SW480 (cell line): Measurements from ENCODE around the gene VWA1.
"Not testable (repeated sequence)": the region's sequence is repeated elsewhere in the genome, so short reads cannot be mapped to it uniquely, and the experiment has no call there.

ENCODE experiments used
- DNase-seq: peaks from one replicate; pipeline ENCODE4 v3.0.0-alpha.2; 2016; ENCODE audit warnings: low spot score

Gene VWA1

DNA sequence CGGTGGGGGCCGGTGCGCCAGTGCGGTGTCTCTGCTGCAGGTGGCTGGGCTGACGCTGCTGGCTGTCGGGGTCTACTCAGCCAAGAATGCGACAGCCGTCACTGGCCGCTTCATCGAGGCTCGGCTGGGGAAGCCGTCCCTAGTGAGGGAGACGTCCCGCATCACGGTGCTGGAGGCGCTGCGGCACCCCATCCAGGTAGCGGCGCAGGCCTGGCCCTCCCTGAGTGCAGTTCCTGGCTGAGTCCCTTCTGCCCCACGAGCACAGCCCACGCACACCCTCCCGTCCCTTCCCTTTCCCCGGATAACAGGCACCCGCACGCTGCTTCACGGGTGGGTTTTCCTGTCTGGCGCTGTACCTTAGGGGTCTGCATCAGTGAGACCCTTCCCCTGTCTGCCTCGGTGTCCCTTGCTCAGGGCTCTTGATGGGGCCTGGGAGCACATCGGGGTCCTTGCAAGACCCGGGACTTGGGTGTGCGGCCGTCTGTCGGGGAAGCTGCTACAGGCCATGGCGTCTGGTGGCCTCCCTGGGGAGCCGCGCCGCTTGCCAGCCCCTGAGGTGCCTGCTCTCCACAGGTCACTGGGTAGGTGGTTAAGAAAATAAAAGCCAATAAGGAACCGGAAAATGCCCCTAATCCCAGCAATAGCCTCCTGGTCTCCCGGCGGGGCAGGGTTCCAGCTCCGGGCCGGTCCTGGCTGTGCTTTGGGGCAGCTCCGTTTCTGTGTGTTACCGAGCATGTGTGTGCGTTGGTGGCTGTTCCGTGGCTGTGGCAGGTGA, 49.7 kb downstream of the VWA1 start:
- not testable (repeated sequence) for DNase-seq

DNA sequence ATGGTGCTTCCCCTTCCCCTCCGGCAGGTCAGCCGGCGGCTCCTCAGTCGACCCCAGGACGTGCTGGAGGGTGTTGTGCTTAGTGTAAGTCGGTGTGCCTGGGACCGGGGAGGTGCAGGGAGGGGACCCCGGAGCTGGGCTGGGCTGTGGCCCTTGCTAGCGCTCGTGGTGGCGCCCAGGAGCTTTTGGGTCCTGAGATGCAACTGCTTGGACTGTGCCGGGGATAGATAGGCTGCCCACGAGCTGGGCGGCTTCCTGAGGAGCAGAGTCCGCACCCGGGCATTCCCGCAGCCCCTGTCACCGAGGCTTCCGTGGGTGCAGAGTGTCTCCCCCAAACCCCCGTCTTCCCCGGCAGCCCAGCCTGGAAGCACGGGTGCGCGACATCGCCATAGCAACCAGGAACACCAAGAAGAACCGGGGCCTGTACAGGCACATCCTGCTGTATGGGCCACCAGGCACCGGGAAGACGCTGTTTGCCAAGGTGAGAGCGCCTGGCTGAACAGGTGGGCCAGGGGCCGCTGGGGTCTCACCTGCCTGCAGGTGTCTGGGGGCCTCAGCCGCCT, 50.3 kb downstream of the VWA1 start:
- DNase-seq: not testable (repeated sequence)

DNA sequence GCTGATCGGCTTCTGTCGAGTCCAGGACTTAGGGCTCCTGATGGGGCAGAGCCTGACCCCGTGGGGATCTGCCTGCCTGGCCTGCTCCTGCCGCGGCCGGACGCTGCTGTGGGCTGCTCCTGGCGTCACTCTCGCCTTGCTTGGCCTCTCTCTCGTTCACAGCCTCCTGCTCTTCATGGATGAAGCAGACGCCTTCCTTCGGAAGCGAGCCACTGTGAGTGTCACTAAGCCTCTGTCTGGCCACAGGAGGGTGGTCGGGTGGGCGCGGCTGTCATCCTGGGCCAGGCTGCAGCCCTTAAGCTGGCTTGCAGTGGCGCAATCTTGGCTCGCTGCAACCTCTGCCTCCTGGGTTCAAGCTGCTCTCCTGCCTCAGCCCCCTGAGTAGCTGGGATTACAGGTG, 52.2 kb downstream of the VWA1 start:
- DNase-seq: no peak

- DNase-seq: no peak
Observed at GRCh38 chr1:1489231-1489630, 53.7 kb downstream of the VWA1 start.

DNA sequence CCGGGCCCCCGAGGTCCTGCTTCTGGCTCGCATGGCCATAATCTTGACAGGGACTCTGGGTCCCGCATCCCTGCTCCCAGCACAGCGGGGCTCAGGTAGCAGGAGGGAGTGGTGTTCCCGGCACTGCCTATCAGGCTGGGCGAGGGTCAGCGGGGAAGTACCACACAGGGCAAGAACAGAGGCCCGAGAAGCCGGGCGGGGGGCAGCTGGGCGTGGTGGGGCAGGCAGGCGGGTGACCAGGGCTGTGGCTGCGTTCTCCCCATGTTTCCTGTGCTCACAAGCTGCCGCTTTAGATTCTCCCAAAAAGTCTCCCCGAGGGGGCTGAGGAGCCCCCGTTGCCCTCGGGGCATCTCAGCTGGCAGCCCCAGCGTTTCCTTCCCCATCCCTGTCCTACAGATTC, 54.4 kb downstream of the VWA1 start:
- no peak for DNase-seq

DNA sequence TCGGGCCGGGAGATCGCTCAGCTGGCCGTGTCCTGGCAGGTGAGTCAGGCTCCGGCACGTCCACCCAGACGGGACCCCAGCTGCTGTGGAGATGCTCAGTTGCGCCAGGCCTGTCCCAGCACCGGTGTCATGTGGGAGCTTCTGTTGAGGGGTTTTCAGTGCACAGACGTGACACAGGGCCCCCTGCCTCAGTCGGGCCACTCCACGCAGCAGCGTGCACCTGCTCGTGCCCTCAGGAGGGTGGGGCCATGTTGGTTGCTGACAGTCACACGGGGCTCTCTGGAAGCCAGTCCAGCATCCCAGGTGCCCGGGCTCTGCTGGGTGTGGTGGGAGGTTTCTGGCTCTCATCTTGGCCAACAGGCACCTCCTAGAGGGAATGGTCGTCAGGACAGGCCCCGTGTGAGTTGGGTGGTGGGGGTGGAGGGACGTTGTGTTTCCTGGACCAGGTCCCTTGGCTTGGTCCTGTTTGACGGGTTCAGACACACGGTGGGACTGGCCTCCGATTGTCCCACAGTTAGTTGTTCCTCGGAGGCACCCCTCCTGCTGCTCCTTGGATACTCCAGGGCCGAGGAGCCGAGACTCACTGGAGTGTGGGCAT, 55.2 kb downstream of the VWA1 start:
- no peak for DNase-seq

DNA sequence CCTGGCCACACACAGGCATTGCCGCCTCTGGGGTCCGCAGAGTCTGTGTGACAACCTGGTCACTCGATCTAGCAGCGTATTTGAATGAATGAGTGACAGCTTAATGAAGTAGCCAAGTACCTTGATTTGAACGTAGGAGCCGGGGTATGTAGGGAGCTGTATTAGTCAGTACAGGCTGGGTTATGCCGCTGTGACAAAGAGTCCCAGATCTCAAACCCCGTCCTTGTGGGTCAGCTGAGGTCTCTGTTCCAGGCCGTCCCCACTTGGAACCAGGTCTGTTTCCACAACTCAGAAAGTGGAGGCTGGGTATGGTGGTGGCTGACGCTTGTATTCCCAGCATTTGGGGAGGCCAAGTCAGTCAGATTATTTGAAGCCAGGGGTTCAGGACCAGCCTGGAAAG, 56.1 kb downstream of the VWA1 start:
- DNase-seq: no peak
